Glutamatergic neuron (in vitro differentiated cells): Measurements from ENCODE around the gene ARSG. TPM values are rescaled to one million over a fixed set of nuclear protein-coding genes. Genes with fewer than 3 reads are reported as not detected.

Source experiments
- DNase-seq: peaks from one replicate; pipeline ENCODE4 v3.0.0; 2022
- H3K27ac Mint-ChIP-seq: one replicate; pipeline ENCODE4 v1.8.0; 2020; ENCODE audit warnings: mild to moderate bottlenecking, mixed read lengths, inconsistent platforms; ENCODE audit not compliant: unreplicated experiment
- H3K27me3 Mint-ChIP-seq: one replicate; pipeline ENCODE4 v1.8.0; 2020; ENCODE audit warnings: mild to moderate bottlenecking, moderate library complexity, mixed read lengths, inconsistent platforms; ENCODE audit not compliant: unreplicated experiment
- H3K36me3 Mint-ChIP-seq: one replicate; pipeline ENCODE4 v1.8.0; 2020; ENCODE audit warnings: mild to moderate bottlenecking, mixed read lengths, inconsistent platforms; ENCODE audit not compliant: unreplicated experiment
- H3K4me1 Mint-ChIP-seq: one replicate; pipeline ENCODE4 v1.8.0; 2020; ENCODE audit warnings: mild to moderate bottlenecking, low read depth, mixed read lengths, inconsistent platforms; ENCODE audit not compliant: unreplicated experiment
- H3K4me3 Mint-ChIP-seq: one replicate; pipeline ENCODE4 v1.8.0; 2020; ENCODE audit warnings: mild to moderate bottlenecking, mixed read lengths, inconsistent platforms; ENCODE audit not compliant: unreplicated experiment
- H3K9me3 Mint-ChIP-seq: one replicate; pipeline ENCODE4 v1.8.0; 2020; ENCODE audit warnings: mild to moderate bottlenecking, moderate library complexity, mixed read lengths, inconsistent platforms; ENCODE audit not compliant: unreplicated experiment
- CTCF ChIP-seq: fragments of 200-600 bp; sonication (generic); IDR thresholded peaks from one replicate; pipeline ENCODE4 v1.5.0; 2021; ENCODE audit not compliant: partially characterized antibody, unreplicated experiment
- total RNA-seq: library from RNA; stranded (reverse); fragmentation: NEBNext Ultra II Directional; extraction: Animal tissue kit (Norgen Biotek cat#: 25700); gene quantifications from one replicate; pipeline ENCODE4 v1.2.1, GENCODE V29; 2021; ENCODE audit not compliant: unreplicated experiment

Gene ARSG
- total RNA-seq, 1 donor from 2014 or later = 1.9 TPM

- Mint-ChIP-seq H3K27me3 (peaks cover 10% of the 10 kb centered on the region), H3K4me1 (peaks cover 47% of the 10 kb centered on the region), H3K36me3 (no peaks in the 10 kb centered on the region), H3K4me3 (peak overlapping the region; percentile 66), H3K9me3 (peaks cover 17% of the 10 kb centered on the region), H3K27ac (peak overlapping the region; percentile 45)
- TF ChIP-seq CTCF = no peak
- DNase-seq = no peak
Observed at GRCh38 chr17:68458260-68459036, 167.2 kb downstream of the ARSG start.

GRCh38 chr17:68459037-68459639, 167.8 kb downstream of the ARSG start:
- no peak overlapping the region for H3K27ac Mint-ChIP-seq
- peaks cover 10% of the 10 kb centered on the region for H3K27me3 Mint-ChIP-seq
- peaks cover 15% of the 10 kb centered on the region for H3K9me3 Mint-ChIP-seq
- no peak for DNase-seq
- H3K4me1 Mint-ChIP-seq = peaks cover 42% of the 10 kb centered on the region
- TF ChIP-seq CTCF = no peak
- no peaks in the 10 kb centered on the region for H3K36me3 Mint-ChIP-seq
- H3K4me3 Mint-ChIP-seq = peak overlapping the region; percentile 15

GRCh38 chr17:68460146-68460545, 168.9 kb downstream of the ARSG start:
- Mint-ChIP-seq H3K27ac (no peak overlapping the region), H3K9me3 (peaks cover 15% of the 10 kb centered on the region), H3K36me3 (no peaks in the 10 kb centered on the region), H3K4me1 (peaks cover 35% of the 10 kb centered on the region), H3K27me3 (peaks cover 10% of the 10 kb centered on the region), H3K4me3 (no peak overlapping the region)
- no peak for TF ChIP-seq CTCF
- no peak for DNase-seq

DNA sequence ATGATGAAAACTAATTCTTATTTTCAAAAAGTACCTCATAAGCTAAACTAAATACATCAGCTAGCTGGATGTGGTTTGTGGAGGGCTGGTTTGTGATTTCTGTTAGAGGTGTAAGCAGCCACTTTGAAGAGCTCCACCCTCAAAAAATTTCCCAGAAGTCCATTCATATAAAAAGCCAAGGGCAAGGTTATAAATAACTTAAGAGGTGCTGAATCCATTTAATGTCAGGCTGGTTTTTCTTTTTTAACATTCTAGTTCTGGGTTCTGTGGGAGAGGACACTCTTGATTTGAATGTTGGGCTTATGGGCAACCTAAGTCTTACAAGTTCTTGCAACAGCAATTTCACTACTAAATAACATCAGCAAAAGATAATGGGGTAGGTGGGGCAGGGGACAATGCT, 169.4 kb downstream of the ARSG start:
- no peak for TF ChIP-seq CTCF
- no peaks in the 10 kb centered on the region for H3K36me3 Mint-ChIP-seq
- peak overlapping the region; percentile 41 for H3K4me3 Mint-ChIP-seq

DNA sequence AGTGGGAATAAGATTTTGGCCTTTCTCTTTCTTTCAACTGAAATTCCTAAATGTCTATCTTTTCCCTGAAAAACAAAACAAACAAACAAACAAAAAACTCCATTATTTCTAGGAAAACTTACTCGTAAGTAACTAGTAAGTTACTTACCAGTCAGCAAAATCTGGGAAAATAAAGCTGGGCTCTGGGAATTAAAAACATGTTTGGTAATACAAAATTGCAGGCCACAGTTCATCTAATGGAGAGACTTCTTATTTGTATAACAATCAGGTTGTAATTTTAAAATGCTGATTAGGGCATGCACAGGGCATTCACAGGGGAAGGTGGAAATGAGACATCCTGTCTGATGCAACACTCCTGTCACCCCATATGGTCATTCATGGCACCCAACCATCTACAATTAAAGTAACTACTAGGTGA, 169.8 kb downstream of the ARSG start:
- Mint-ChIP-seq H3K27ac (peak overlapping the region; percentile 80), H3K27me3 (peaks cover 7% of the 10 kb centered on the region), H3K9me3 (peaks cover 11% of the 10 kb centered on the region), H3K36me3 (no peaks in the 10 kb centered on the region), H3K4me1 (peaks cover 34% of the 10 kb centered on the region), H3K4me3 (no peak overlapping the region)
- no peak for TF ChIP-seq CTCF
- DNase-seq = no peak

More for the DNA sequence above, 169.4 kb downstream of the ARSG start:
- Mint-ChIP-seq H3K27me3 (peaks cover 10% of the 10 kb centered on the region), H3K27ac (peak overlapping the region; percentile 57), H3K9me3 (peaks cover 15% of the 10 kb centered on the region), H3K4me1 (peaks cover 35% of the 10 kb centered on the region)
- DNase-seq = no peak
